ENCODE data around the gene ATG9A.

The ATG9A gene

GRCh38 chr2:219221957-219222518 lies 7.4 kb downstream of the ATG9A start:
- DNase-seq = no peak

GRCh38 chr2:219220652-219221402 lies 8.6 kb downstream of the ATG9A start:
- DNase-seq = no peak

- DNase-seq = no peak
Measured at GRCh38 chr2:219219784-219220532, 9.5 kb downstream of the ATG9A start.

- DNase-seq = peak; percentile 93 to 95
Measured at GRCh38 chr2:219218732-219219701, 10.4 kb downstream of the ATG9A start, which contains the start of gene ABCB6. ABCB6 (minus strand) TSS chr2:219218958; CDS start chr2:219218673, 285 bp downstream.

- DNase-seq = no peak
Measured at GRCh38 chr2:219218217-219218731, 11.2 kb downstream of the ATG9A start.

- DNase-seq = no peak
Measured at GRCh38 chr2:219216535-219216915, 12.9 kb downstream of the ATG9A start.

GRCh38 chr2:219215871-219216534 lies 13.4 kb downstream of the ATG9A start:
- DNase-seq = no peak

- no peak for DNase-seq
Measured at GRCh38 chr2:219214786-219215185, 14.7 kb downstream of the ATG9A start.

GRCh38 chr2:219214141-219214540 lies 15.3 kb downstream of the ATG9A start:
- DNase-seq = no peak

GRCh38 chr2:219213486-219214071 lies 15.9 kb downstream of the ATG9A start:
- DNase-seq = no peak

- no peak for DNase-seq
Measured at GRCh38 chr2:219213026-219213415, 16.4 kb downstream of the ATG9A start.

- DNase-seq = no peak
Measured at GRCh38 chr2:219210886-219211362, 18.5 kb downstream of the ATG9A start.

GRCh38 chr2:219210196-219210885 lies 19.1 kb downstream of the ATG9A start:
- DNase-seq = no peak

- no peak for DNase-seq
Measured at GRCh38 chr2:219209236-219210195, 19.9 kb downstream of the ATG9A start.

- DNase-seq = no peak
Measured at GRCh38 chr2:219207884-219208740, 21.3 kb downstream of the ATG9A start.

GRCh38 chr2:219207134-219207883 lies 22.1 kb downstream of the ATG9A start:
- no peak for DNase-seq

GRCh38 chr2:219206328-219207133 lies 22.9 kb downstream of the ATG9A start, which contains the start of gene ZFAND2B:
ZFAND2B (plus strand) TSS chr2:219206782; CDS start chr2:219206988, 206 bp downstream.
- DNase-seq = peak; percentile 95 to 96

Data from activated T-cell treated with anti-CD3 and anti-CD28 coated beads, Interleukin-2, amount 50 U/mL, for 48 hours (primary cell).